Spleen (tissue), 7 donors: ENCODE results near the gene KCNF1.

ENCODE experiments used
- POLR2A ChIP-seq, 3 donors: fragments of 450-650 bp; IDR thresholded peaks; one replicate each; pipeline ENCODE4 v1.5.1; 2017; ENCODE audit warnings: antibody characterized with exemption in 3 of 3, mild to moderate bottlenecking in 1 of 3
- POLR2AphosphoS5 ChIP-seq, 3 donors: sonication (generic); formaldehyde crosslinking; IDR thresholded peaks; one replicate each; pipeline ENCODE4 v1.5.1; 2017; ENCODE audit warnings: antibody characterized with exemption in 3 of 3
- TF ChIP-seq, protein P1 (sequence below), 11 experiments: fragments of 200-600 bp in 7 of 11; fragments of 450-650 bp in 4 of 11; sonication (generic) in 4 of 11; IDR thresholded peaks in 8 of 11; conservative IDR thresholded peaks in 3 of 11; 1 replicate in 7 of 11; 2 replicates in 4 of 11; pipeline versions ENCODE4 v1.4.0 to v1.8.0; 2016 to 2021; ENCODE audit warnings: antibody characterized with exemption in 11 of 11, inconsistent platforms in 4 of 11, mild to moderate bottlenecking in 1 of 11
- donor health status: DM: no; HTN: no; CAD: no; lungs with moderate emphysema.
- donor health status: DM: no; HTN: no; CAD: no.
- donor health status: DM: no; HTN: no; CAD: no.

DNA sequence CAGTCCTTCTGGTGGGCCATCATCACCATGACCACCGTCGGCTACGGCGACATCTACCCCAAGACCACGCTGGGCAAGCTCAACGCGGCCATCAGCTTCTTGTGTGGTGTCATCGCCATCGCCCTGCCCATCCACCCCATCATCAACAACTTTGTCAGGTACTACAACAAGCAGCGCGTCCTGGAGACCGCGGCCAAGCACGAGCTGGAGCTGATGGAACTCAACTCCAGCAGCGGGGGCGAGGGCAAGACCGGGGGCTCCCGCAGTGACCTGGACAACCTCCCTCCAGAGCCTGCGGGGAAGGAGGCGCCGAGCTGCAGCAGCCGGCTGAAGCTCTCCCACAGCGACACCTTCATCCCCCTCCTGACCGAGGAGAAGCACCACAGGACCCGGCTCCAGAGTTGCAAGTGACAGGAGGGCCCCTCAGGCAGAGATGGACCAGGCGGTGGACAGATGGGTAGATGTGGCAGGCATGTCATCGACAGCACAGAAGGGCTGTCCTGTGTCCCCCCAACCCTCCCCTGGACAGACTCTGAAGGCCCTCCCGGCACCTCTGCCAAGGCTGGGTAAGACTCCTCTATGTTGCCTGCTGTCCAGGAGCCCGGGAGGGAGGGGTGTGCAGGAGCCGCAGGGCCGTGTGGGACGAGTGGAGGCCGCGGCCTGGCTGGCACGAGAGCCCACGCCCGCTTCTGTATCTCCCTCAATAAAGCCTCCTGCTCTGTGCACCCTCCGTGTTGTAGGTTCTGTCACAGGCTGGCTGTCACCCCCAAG is 2.0 kb downstream of the KCNF1 start:
- TF ChIP-seq, protein P1, sequence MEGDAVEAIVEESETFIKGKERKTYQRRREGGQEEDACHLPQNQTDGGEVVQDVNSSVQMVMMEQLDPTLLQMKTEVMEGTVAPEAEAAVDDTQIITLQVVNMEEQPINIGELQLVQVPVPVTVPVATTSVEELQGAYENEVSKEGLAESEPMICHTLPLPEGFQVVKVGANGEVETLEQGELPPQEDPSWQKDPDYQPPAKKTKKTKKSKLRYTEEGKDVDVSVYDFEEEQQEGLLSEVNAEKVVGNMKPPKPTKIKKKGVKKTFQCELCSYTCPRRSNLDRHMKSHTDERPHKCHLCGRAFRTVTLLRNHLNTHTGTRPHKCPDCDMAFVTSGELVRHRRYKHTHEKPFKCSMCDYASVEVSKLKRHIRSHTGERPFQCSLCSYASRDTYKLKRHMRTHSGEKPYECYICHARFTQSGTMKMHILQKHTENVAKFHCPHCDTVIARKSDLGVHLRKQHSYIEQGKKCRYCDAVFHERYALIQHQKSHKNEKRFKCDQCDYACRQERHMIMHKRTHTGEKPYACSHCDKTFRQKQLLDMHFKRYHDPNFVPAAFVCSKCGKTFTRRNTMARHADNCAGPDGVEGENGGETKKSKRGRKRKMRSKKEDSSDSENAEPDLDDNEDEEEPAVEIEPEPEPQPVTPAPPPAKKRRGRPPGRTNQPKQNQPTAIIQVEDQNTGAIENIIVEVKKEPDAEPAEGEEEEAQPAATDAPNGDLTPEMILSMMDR (IDR thresholded peaks at IDR 0.05 in 8 of 11, conservative IDR thresholded peaks at IDR 0.05 in 3 of 11), result no peak
- TF ChIP-seq POLR2A (IDR thresholded peaks at IDR 0.05) (no peak), POLR2AphosphoS5 (IDR thresholded peaks at IDR 0.05) (no peak)
